Heart right ventricle (tissue), 16 donors: ENCODE measurements around the gene B9D2. TPM values are rescaled to one million over a fixed set of nuclear protein-coding genes. Genes with fewer than 3 reads are reported as not detected.
A peak's percentile ranks its signal among the peaks of the same experiment; 100 is the strongest.
"Not testable (repeated sequence)": the region's sequence is repeated elsewhere in the genome, so short reads cannot be mapped to it uniquely, and the experiment has no call there.

Source experiments
- ATAC-seq, 8 donors: fragments of 200-7000 bp; cut with Tn5 transposase; one replicate each; pipeline ENCODE4 v1.9.1; 2020; ENCODE audit warnings: mild to moderate bottlenecking in 8 of 8, moderate library complexity in 8 of 8, moderate number of reproducible peaks in 1 of 8
- DNase-seq, 2 donors: peaks; one replicate each; pipeline ENCODE4 v3.0.0-alpha.2; 2020
- H3K27ac ChIP-seq, 10 donors: fragments of 200-600 bp; sonication (generic) in 2 of 10; one replicate each; pipeline versions ENCODE4 v1.5.0 to v1.8.0; 2020 to 2022; ENCODE audit warnings: mild to moderate bottlenecking in 3 of 10
- H3K27me3 ChIP-seq, 7 donors: fragments of 200-600 bp; one replicate each; pipeline ENCODE4 v1.8.0; 2021 to 2022; ENCODE audit warnings: mild to moderate bottlenecking in 2 of 7
- H3K36me3 ChIP-seq, 9 donors: fragments of 200-600 bp; sonication (generic) in 1 of 9; one replicate each; pipeline versions ENCODE4 v1.5.0 to v1.8.0; 2020 to 2022; ENCODE audit warnings: mild to moderate bottlenecking in 2 of 9
- H3K4me1 ChIP-seq, 9 donors: fragments of 200-600 bp; sonication (generic) in 1 of 9; one replicate each; pipeline versions ENCODE4 v1.5.0 to v1.8.0; 2020 to 2022; ENCODE audit warnings: mild to moderate bottlenecking in 4 of 9
- H3K4me3 ChIP-seq, 10 donors: fragments of 200-600 bp; sonication (generic) in 2 of 10; one replicate each; pipeline versions ENCODE4 v1.5.0 to v1.8.0; 2020 to 2022; ENCODE audit warnings: mild to moderate bottlenecking in 7 of 10, moderate library complexity in 2 of 10
- H3K9me3 ChIP-seq, 11 donors: fragments of 200-600 bp in 10 of 11; sonication (generic) in 2 of 11; one replicate each; pipeline versions ENCODE4 v1.5.0 to v1.8.0; 2013 to 2022; ENCODE audit warnings: mild to moderate bottlenecking in 2 of 11, control low read depth in 1 of 11, moderate library complexity in 1 of 11
- CTCF ChIP-seq, 9 donors: fragments of 200-600 bp; sonication (generic) in 2 of 9; IDR thresholded peaks; one replicate each; pipeline versions ENCODE4 v1.5.0 to v1.8.0; 2021 to 2022; ENCODE audit warnings: antibody characterized with exemption in 9 of 9, mild to moderate bottlenecking in 5 of 9, moderate library complexity in 1 of 9
- WGBS, 2 donors: extraction: QIAGEN DNeasy Blood & Tissue Kit; methylation state at CpG; one replicate each; pipeline ENCODE4 v1.1.7; 2013; ENCODE audit warnings: inconsistent platforms in 1 of 2; 5-methylcytosine and 5-hydroxymethylcytosine counted together
- intact Hi-C, 10 donors: fragments of 100-400 bp; cut with DNase I; formaldehyde crosslinking; loops; one replicate each; pipeline versions ENCODE4 v1.11.1 to v1.14.2; 2022
- polyA plus RNA-seq, 2 donors: library from polyadenylated mRNA; stranded (reverse); fragments of 200-250 nt; gene quantifications; one replicate each; pipeline ENCODE4 v1.2.3, GENCODE V29; 2013
- total RNA-seq, 10 donors: library from RNA; stranded (reverse); fragmentation: NEBNext Ultra II Directional in 3 of 10; extraction: Animal tissue kit (Norgen Biotek cat#: 25700) in 3 of 10; gene quantifications; one replicate each; pipeline versions ENCODE4 v1.2.1 to v1.2.4, GENCODE V29; 2021 to 2023
- donor health status: Arrhythmogenic right ventricular cardiomyopathy.
- donor health status: ischemic (EF 13 %, LVEDD 7.1; RV severe dilation, severe dysfunction).
- donor health status: healthy with polysubstance abuse.
- donor health status: DM: no; HTN: yes; CAD: no.
- donor health status: DM: no; HTN: no; CAD: no.
- donor health status: ischemic (EF 25% LVEDD 6.9; RV normal size, moderate dysfunction).
- donor health status: ischemic (EF 25% LVEDD 5.7; RV mildly dilated, moderate dysfunction).
- donor health status: healthy.
- donor health status: DM: yes; HTN: yes; CAD: no.
- donor health status: Ischemic cardiomyopathy.
- donor health status: ischemic (EF 35%, LVEDD 5.7; RV mildly dilated, moderate dysfunction).
- donor health status: nonischemic (EF 11% LVEDD 7.7; RV severe dilation, severe dysfunction).
- donor health status: DM: yes; HTN: yes; CAD: no.
- donor health status: PGD.
- donor health status: ischemic (EF 29% LVEDD 5.4; RV normal size, mild dysfunction).
- donor health status: nonischemic (EF 23%, LVEDD 6.1; RV moderate dilation, normal function).

Gene B9D2
- total and polyA plus RNA-seq, 12 donors: 1.00 to 12.6 (median 2.5) TPM

GRCh38 chr19:41392775-41393174, 28.8 kb upstream of the B9D2 start:
- intact Hi-C loops: loop anchor here in 1 of 10 donors (5.0 kb wide), 1 partner anchor 35 kb away; no protein-coding TSS in a partner anchor
- H3K9me3 ChIP-seq: no peaks in the 10 kb centered on the region
- H3K36me3 ChIP-seq: peaks cover 0 to 46% (median 15%) of the 10 kb centered on the region in 9 donors
- no peak overlapping the region for H3K27ac ChIP-seq
- H3K27me3 ChIP-seq: no peaks in the 10 kb centered on the region
- peaks cover 3 to 15% (median 12%) of the 10 kb centered on the region in 9 donors for H3K4me1 ChIP-seq
- no peak for TF ChIP-seq CTCF (IDR thresholded peaks at IDR 0.05)
- WGBS, 2 donors: 68 to 74% methylated on average over 12 of the region's 12 CpGs
- DNase-seq: no peak
- no peak overlapping the region for H3K4me3 ChIP-seq
- no peak for ATAC-seq

- WGBS, 2 donors: 88 to 93% methylated on average over 11 of the region's 11 CpGs
- Histone ChIP-seq H3K9me3 (no peaks in the 10 kb centered on the region), H3K4me1 (peaks cover 0 to 10% (median 8%) of the 10 kb centered on the region in 9 donors), H3K27me3 (no peaks in the 10 kb centered on the region), H3K27ac (no peak overlapping the region), H3K4me3 (no peak overlapping the region), H3K36me3 (peaks cover 0 to 58% (median 20%) of the 10 kb centered on the region in 9 donors)
- DNase-seq: no peak
- no peak for TF ChIP-seq CTCF (IDR thresholded peaks at IDR 0.05)
- no peak for ATAC-seq
- intact Hi-C loops: loop anchor here in 1 of 10 donors (5.0 kb wide), 1 partner anchor 34 kb away; no protein-coding TSS in a partner anchor
These were observed 27.7 kb upstream of the B9D2 start for GRCh38 chr19:41391618-41392017.

- no peak for TF ChIP-seq CTCF (IDR thresholded peaks at IDR 0.05)
- WGBS, 2 donors: 85 to 86% methylated on average over 13 of the region's 13 CpGs
- peak in 5 of 8 donors; percentile 16 to 65 (median 33) for ATAC-seq
- H3K4me3 ChIP-seq: no peak overlapping the region
- H3K36me3 ChIP-seq: peaks cover 0 to 83% (median 19%) of the 10 kb centered on the region in 9 donors
- H3K27me3 ChIP-seq: no peaks in the 10 kb centered on the region
- no peaks in the 10 kb centered on the region for H3K4me1 ChIP-seq
- DNase-seq: no peak
- intact Hi-C loops: no loop called here
- no peak overlapping the region for H3K27ac ChIP-seq
- H3K9me3 ChIP-seq: no peaks in the 10 kb centered on the region
These were observed 22.5 kb upstream of the B9D2 start for GRCh38 chr19:41386442-41386841.

- no peak for ATAC-seq
- no peak for DNase-seq
- Histone ChIP-seq H3K27ac (no peak overlapping the region), H3K4me1 (peaks cover 0 to 12% (median 0%) of the 10 kb centered on the region in 9 donors), H3K27me3 (no peaks in the 10 kb centered on the region), H3K36me3 (peaks cover 0 to 62% (median 6%) of the 10 kb centered on the region in 9 donors), H3K9me3 (no peaks in the 10 kb centered on the region), H3K4me3 (no peak overlapping the region)
- intact Hi-C loops: no loop called here
- TF ChIP-seq CTCF (IDR thresholded peaks at IDR 0.05): no peak
- WGBS, 2 donors: 90 to 93% methylated on average over 5 of the region's 5 CpGs
These were observed 20.4 kb upstream of the B9D2 start for GRCh38 chr19:41384351-41384750.

GRCh38 chr19:41381536-41381935, 17.6 kb upstream of the B9D2 start:
- DNase-seq, ATAC-seq, H3K27me3 ChIP-seq, intact Hi-C loops, H3K4me3 ChIP-seq, H3K27ac ChIP-seq, H3K9me3 ChIP-seq: not testable (repeated sequence)
- peaks cover 0 to 34% (median 2%) of the 10 kb centered on the region in 9 donors for H3K4me1 ChIP-seq
- 95 to 98% methylated on average over 8 of the region's 8 CpGs for WGBS, 2 donors
- H3K36me3 ChIP-seq: peaks cover 0 to 35% (median 0%) of the 10 kb centered on the region in 9 donors
